Peyer's patch (tissue), 4 donors: ENCODE measurements around the gene EXD2.

Experiments used
- CTCF ChIP-seq, 6 experiments: fragments of 450-650 bp in 4 of 6; fragments of 200-600 bp in 2 of 6; sonication (generic) in 1 of 6; IDR thresholded peaks; one replicate each; pipeline ENCODE4 v1.5.1; 2017 to 2019; ENCODE audit warnings: antibody characterized with exemption in 6 of 6, mild to moderate bottlenecking in 3 of 6, moderate library complexity in 1 of 6
- POLR2A ChIP-seq, 2 donors: fragments of 450-650 bp; IDR thresholded peaks; one replicate each; pipeline ENCODE4 v1.5.1; 2017; ENCODE audit warnings: antibody characterized with exemption in 2 of 2, mild to moderate bottlenecking in 2 of 2, moderate library complexity in 2 of 2

GRCh38 chr14:69235708-69236107, 44.4 kb downstream of the EXD2 start:
- TF ChIP-seq CTCF (IDR thresholded peaks at IDR 0.05), result no peak
- TF ChIP-seq POLR2A (IDR thresholded peaks at IDR 0.05), result no peak
